Measurements from ENCODE around the gene AFG1L. TPM values are rescaled to one million over a fixed set of nuclear protein-coding genes. Genes with fewer than 3 reads are reported as not detected.

The AFG1L gene
- total and polyA plus RNA-seq, 2 donors (not counting 1 experiment from before 2014, with no cell fraction given): 1.7 to 5.4 TPM

DNA sequence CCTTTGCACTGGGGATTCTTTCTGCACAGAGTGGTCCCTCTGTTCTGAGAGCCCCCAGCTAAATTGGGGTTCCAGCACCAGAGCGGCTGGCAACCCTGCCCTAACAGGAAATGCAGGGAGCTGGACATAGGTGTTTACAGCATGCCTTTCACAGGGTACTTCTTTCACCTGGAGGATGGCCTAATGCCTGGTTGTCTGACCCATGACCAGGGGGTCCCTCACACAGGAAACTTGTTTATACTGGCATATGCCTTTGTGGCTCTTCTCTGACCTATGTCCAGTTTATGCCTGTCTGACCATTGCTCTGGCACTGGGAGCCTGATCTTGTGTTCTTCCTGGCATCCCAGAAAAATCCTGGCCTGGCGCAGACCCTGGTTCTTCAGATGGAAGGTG lies 66.1 kb downstream of the AFG1L start:
- no peaks in the 10 kb centered on the region for H4K20me1 ChIP-seq (ENCODE audit: control insufficient read depth, extremely low read depth, insufficient read depth, low read length)
- no peaks in the 10 kb centered on the region for H3K4me1 ChIP-seq (ENCODE audit: control insufficient read depth, extremely low read depth, insufficient read depth, low read length)
- H3K9me3 ChIP-seq (ENCODE audit: control insufficient read depth, insufficient read depth, low read depth, low read length): no peaks in the 10 kb centered on the region
- H2AFZ ChIP-seq (ENCODE audit: low read length): no peak overlapping the region
- no peak for DNase-seq (ENCODE audit: low read depth in 2 of 2)
- H3K27me3 ChIP-seq (ENCODE audit: control insufficient read depth, insufficient read depth, low read length): no peaks in the 10 kb centered on the region
- H3K4me2 ChIP-seq (ENCODE audit: extremely low read depth, insufficient read depth, low read length): no peak overlapping the region
- no peaks in the 10 kb centered on the region for H3K36me3 ChIP-seq (ENCODE audit: control insufficient read depth, insufficient read depth, low read length)
- no peak overlapping the region for H3K4me3 ChIP-seq (replicated peaks in 1 of 4; ENCODE audit: control extremely low read depth in 1 of 4, insufficient read depth in 1 of 4, low read depth in 3 of 4, low read length in 4 of 4)
- H3K79me2 ChIP-seq (ENCODE audit: control insufficient read depth, insufficient read depth, low read length): no peaks in the 10 kb centered on the region
- H3K9ac ChIP-seq (ENCODE audit: insufficient read depth, low read length): no peak overlapping the region
- TF ChIP-seq, protein P1, sequence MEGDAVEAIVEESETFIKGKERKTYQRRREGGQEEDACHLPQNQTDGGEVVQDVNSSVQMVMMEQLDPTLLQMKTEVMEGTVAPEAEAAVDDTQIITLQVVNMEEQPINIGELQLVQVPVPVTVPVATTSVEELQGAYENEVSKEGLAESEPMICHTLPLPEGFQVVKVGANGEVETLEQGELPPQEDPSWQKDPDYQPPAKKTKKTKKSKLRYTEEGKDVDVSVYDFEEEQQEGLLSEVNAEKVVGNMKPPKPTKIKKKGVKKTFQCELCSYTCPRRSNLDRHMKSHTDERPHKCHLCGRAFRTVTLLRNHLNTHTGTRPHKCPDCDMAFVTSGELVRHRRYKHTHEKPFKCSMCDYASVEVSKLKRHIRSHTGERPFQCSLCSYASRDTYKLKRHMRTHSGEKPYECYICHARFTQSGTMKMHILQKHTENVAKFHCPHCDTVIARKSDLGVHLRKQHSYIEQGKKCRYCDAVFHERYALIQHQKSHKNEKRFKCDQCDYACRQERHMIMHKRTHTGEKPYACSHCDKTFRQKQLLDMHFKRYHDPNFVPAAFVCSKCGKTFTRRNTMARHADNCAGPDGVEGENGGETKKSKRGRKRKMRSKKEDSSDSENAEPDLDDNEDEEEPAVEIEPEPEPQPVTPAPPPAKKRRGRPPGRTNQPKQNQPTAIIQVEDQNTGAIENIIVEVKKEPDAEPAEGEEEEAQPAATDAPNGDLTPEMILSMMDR (conservative IDR thresholded peaks at IDR 0.05 in 1 of 2, IDR thresholded peaks at IDR 0.05 in 1 of 2; ENCODE audit: low read depth in 1 of 2, low read length in 2 of 2): no peak
- TF ChIP-seq EZH2 (IDR thresholded peaks at IDR 0.05; ENCODE audit: low read length, missing control alignments): no peak
- H3K27ac ChIP-seq (ENCODE audit: insufficient read depth, low read length): no peak overlapping the region

DNA sequence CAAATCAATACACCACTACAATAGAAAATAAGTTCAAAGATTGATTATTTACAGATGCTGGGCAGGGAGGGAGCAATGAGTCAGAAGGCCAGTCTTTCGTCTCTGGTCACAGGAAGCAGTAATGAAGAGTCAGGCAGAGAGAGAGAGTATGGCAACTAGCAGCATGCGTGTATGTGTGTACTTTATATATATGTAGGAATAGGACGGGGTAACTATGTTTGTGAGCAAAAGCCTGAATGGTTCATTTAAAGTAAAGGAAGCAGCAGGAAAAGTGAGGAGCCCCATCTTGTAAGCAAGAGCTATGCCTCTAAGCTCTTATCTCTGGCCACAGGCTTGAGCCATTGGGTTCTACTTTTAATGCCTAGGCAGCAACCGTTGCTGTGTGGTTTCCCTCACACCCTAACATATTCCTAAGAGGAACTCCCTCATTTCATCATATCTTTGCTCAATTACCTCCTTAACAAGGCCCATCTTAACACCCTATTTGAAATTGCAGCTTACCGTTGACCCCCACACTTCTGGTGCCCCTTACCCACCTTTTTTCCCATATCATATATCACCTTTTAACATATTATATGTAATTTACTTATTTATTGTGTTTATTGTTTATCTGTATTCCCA lies 66.6 kb downstream of the AFG1L start:
- no peak overlapping the region for H3K27ac ChIP-seq (ENCODE audit: insufficient read depth, low read length)
- no peaks in the 10 kb centered on the region for H3K79me2 ChIP-seq (ENCODE audit: control insufficient read depth, insufficient read depth, low read length)
- no peaks in the 10 kb centered on the region for H4K20me1 ChIP-seq (ENCODE audit: control insufficient read depth, extremely low read depth, insufficient read depth, low read length)
- no peaks in the 10 kb centered on the region for H3K9me3 ChIP-seq (ENCODE audit: control insufficient read depth, insufficient read depth, low read depth, low read length)
- TF ChIP-seq EZH2 (IDR thresholded peaks at IDR 0.05; ENCODE audit: low read length, missing control alignments): no peak
- TF ChIP-seq, protein P1 (conservative IDR thresholded peaks at IDR 0.05 in 1 of 2, IDR thresholded peaks at IDR 0.05 in 1 of 2; ENCODE audit: low read depth in 1 of 2, low read length in 2 of 2): no peak
- H3K4me2 ChIP-seq (ENCODE audit: extremely low read depth, insufficient read depth, low read length): no peak overlapping the region
- no peaks in the 10 kb centered on the region for H3K36me3 ChIP-seq (ENCODE audit: control insufficient read depth, insufficient read depth, low read length)
- no peak for DNase-seq (ENCODE audit: low read depth in 2 of 2)
- H3K4me3 ChIP-seq (replicated peaks in 1 of 4; ENCODE audit: control extremely low read depth in 1 of 4, insufficient read depth in 1 of 4, low read depth in 3 of 4, low read length in 4 of 4): no peak overlapping the region
- no peaks in the 10 kb centered on the region for H3K27me3 ChIP-seq (ENCODE audit: control insufficient read depth, insufficient read depth, low read length)
- no peak overlapping the region for H3K9ac ChIP-seq (ENCODE audit: insufficient read depth, low read length)
- H2AFZ ChIP-seq (ENCODE audit: low read length): no peak overlapping the region
- H3K4me1 ChIP-seq (ENCODE audit: control insufficient read depth, extremely low read depth, insufficient read depth, low read length): no peaks in the 10 kb centered on the region

DNA sequence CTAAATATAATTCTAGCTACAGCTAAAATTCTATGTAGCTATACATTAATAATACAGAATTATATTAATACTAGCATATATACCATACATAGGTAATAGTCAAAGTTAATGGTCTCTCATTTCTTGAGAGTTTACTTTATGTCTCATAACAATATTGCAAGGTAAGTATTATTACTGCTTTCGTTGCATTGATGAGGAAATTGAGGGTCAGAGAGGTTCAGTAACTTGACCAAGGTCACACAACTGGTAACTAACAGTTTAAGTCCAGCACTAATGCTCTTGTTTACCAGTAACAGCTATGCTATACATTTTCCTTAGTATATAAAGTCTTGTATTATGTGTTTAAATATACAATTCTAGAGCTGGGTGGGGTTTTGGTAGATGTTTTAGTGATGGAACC lies 67.6 kb downstream of the AFG1L start:
- H3K79me2 ChIP-seq (ENCODE audit: control insufficient read depth, insufficient read depth, low read length): no peaks in the 10 kb centered on the region
- H3K27me3 ChIP-seq (ENCODE audit: control insufficient read depth, insufficient read depth, low read length): no peaks in the 10 kb centered on the region
- no peak overlapping the region for H3K27ac ChIP-seq (ENCODE audit: insufficient read depth, low read length)
- H3K36me3 ChIP-seq (ENCODE audit: control insufficient read depth, insufficient read depth, low read length): no peaks in the 10 kb centered on the region
- no peak overlapping the region for H2AFZ ChIP-seq (ENCODE audit: low read length)
- H3K4me1 ChIP-seq (ENCODE audit: control insufficient read depth, extremely low read depth, insufficient read depth, low read length): no peaks in the 10 kb centered on the region
- H3K4me3 ChIP-seq (replicated peaks in 1 of 4; ENCODE audit: control extremely low read depth in 1 of 4, insufficient read depth in 1 of 4, low read depth in 3 of 4, low read length in 4 of 4): no peak overlapping the region
- no peaks in the 10 kb centered on the region for H3K9me3 ChIP-seq (ENCODE audit: control insufficient read depth, insufficient read depth, low read depth, low read length)
- no peak for TF ChIP-seq EZH2 (IDR thresholded peaks at IDR 0.05; ENCODE audit: low read length, missing control alignments)
- TF ChIP-seq, protein P1 (conservative IDR thresholded peaks at IDR 0.05 in 1 of 2, IDR thresholded peaks at IDR 0.05 in 1 of 2; ENCODE audit: low read depth in 1 of 2, low read length in 2 of 2): no peak
- no peak overlapping the region for H3K4me2 ChIP-seq (ENCODE audit: extremely low read depth, insufficient read depth, low read length)
- no peaks in the 10 kb centered on the region for H4K20me1 ChIP-seq (ENCODE audit: control insufficient read depth, extremely low read depth, insufficient read depth, low read length)
- DNase-seq (ENCODE audit: low read depth in 2 of 2): no peak
- no peak overlapping the region for H3K9ac ChIP-seq (ENCODE audit: insufficient read depth, low read length)
